K562 (cell line): ENCODE measurements around the gene SH2D5. TPM values are rescaled to one million over a fixed set of nuclear protein-coding genes. Genes with fewer than 3 reads are reported as not detected.

Experiments
- ARID2 ChIP-seq: fragments of 450-650 bp; IDR thresholded peaks from 2 replicates; pipeline ENCODE4 v1.6.1; 2017; ENCODE audit warnings: antibody characterized with exemption, mild to moderate bottlenecking
- CBFA2T2 ChIP-seq: fragments of 450-650 bp; conservative IDR thresholded peaks from 2 replicates; pipeline ENCODE4 v1.6.1; 2017; ENCODE audit warnings: mild to moderate bottlenecking
- CBX3 ChIP-seq, 2 experiments: IDR thresholded peaks; 1 replicate in 1 of 2; 2 replicates in 1 of 2; pipeline ENCODE4 v1.6.1; 2012; ENCODE audit warnings: inconsistent platforms in 2 of 2, low read length in 2 of 2, borderline replicate concordance in 1 of 2, control low read depth in 1 of 2
- GABPB1 ChIP-seq: sonication (generic); formaldehyde crosslinking; IDR thresholded peaks from 2 replicates; pipeline ENCODE4 v1.8.0; 2022; ENCODE audit warnings: mild to moderate bottlenecking, missing genetic modification reagents
- GTF2E2 ChIP-seq: fragments of 200-800 bp; sonication (Bioruptor generic); IDR thresholded peaks from 2 replicates; pipeline ENCODE4 v1.6.1; 2016; ENCODE audit warnings: missing genetic modification characterization, missing compliant biosample characterization
- MCM3 ChIP-seq: fragments of 450-650 bp; IDR thresholded peaks from 2 replicates; pipeline ENCODE4 v1.6.1; 2016
- MITF ChIP-seq: IDR thresholded peaks from 2 replicates; pipeline ENCODE4 v1.6.1; 2014; ENCODE audit warnings: antibody characterized with exemption
- NFIC ChIP-seq: fragments of 450-650 bp; IDR thresholded peaks from 2 replicates; pipeline ENCODE4 v1.6.1; 2017; ENCODE audit warnings: mild to moderate bottlenecking, inconsistent platforms
- POLR2G ChIP-seq: fragments of 200-400 bp; formaldehyde crosslinking; IDR thresholded peaks from 2 replicates; pipeline ENCODE4 v1.6.1; 2017; ENCODE audit warnings: low read depth, mild to moderate bottlenecking, antibody characterized with exemption, low read length, moderate library complexity
- SMARCE1 ChIP-seq: fragments of 450-650 bp; IDR thresholded peaks from 2 replicates; pipeline ENCODE4 v1.7.1; 2016; ENCODE audit warnings: mild to moderate bottlenecking
- SPI1 ChIP-seq: IDR thresholded peaks from 2 replicates; pipeline ENCODE4 v1.6.1; 2011; ENCODE audit warnings: low read depth, low read length, control low read depth, borderline replicate concordance
- TCF3 ChIP-seq: sonication (generic); formaldehyde crosslinking; IDR thresholded peaks from 2 replicates; pipeline ENCODE4 v1.4.0; 2020; ENCODE audit warnings: mild to moderate bottlenecking, missing genetic modification reagents
- TCF7L2 ChIP-seq: fragments of 150-350 bp; IDR thresholded peaks from 2 replicates; pipeline ENCODE4 v1.6.1; 2016; ENCODE audit warnings: low read depth, mild to moderate bottlenecking, low read length, moderate library complexity
- TEAD4 ChIP-seq, 2 experiments: sonication (generic) in 1 of 2; formaldehyde crosslinking in 1 of 2; IDR thresholded peaks; 2 replicates each; pipeline versions ENCODE4 v1.6.1 to v1.8.0; 2012 to 2022; ENCODE audit warnings: borderline replicate concordance in 1 of 2, inconsistent platforms in 1 of 2, low read length in 1 of 2, mild to moderate bottlenecking in 1 of 2, missing genetic modification reagents in 1 of 2
- ZNF354B ChIP-seq: fragments of 250-450 bp; sonication (Bioruptor Pico); IDR thresholded peaks from 2 replicates; pipeline ENCODE4 v1.4.0; 2020
- polyA plus RNA-seq, 8 experiments: library from polyadenylated mRNA; depleted of rRNA in 4 of 8; stranded (reverse) in 5 of 8; unstranded in 3 of 8; fragments of >200 nt; fragmentation: Nextera tagmentation in 2 of 8; fragmentation: Illumina TruSeq in 1 of 8; extraction: Ambion mirVana in 2 of 8; extraction: Trizol in 1 of 8; gene quantifications; 2 replicates each; pipeline versions ENCODE4 v1.2.1 to v1.2.3, GENCODE V29; 2011 to 2014; ENCODE audit warnings: inconsistent platforms in 1 of 8, missing spikeins in 1 of 8
- total RNA-seq, 7 experiments: library from RNA; depleted of rRNA in 6 of 7; stranded (reverse); fragments of >200 nt in 6 of 7; fragmentation: Illumina TruSeq in 2 of 7; extraction: Trizol in 2 of 7; gene quantifications; 2 replicates each; pipeline versions ENCODE4 v1.2.1 to v1.2.3, GENCODE V29; 2011 to 2021; ENCODE audit warnings: low replicate concordance in 1 of 7
- TF ChIP-seq, protein P1 (sequence below): fragments of 450-650 bp; IDR thresholded peaks from one replicate; pipeline ENCODE4 v1.6.1; 2018; ENCODE audit warnings: mild to moderate bottlenecking, moderate library complexity; ENCODE audit not compliant: partially characterized antibody
- TF ChIP-seq, protein P2 (sequence below): sonication (generic); formaldehyde crosslinking; IDR thresholded peaks from 2 replicates; pipeline ENCODE4 v1.9.0; 2022; ENCODE audit warnings: mild to moderate bottlenecking, missing genetic modification reagents
- TF ChIP-seq, protein P3 (sequence below): fragments of 200-800 bp; sonication (Bioruptor generic); IDR thresholded peaks from 2 replicates; pipeline ENCODE4 v1.6.1; 2017; ENCODE audit warnings: missing genetic modification characterization, missing compliant biosample characterization
- TF ChIP-seq, protein P4 (sequence below): fragments of 450-650 bp; conservative IDR thresholded peaks from 2 replicates; pipeline ENCODE4 v1.6.1; 2016; ENCODE audit warnings: missing genetic modification characterization, low read depth, mild to moderate bottlenecking, missing compliant biosample characterization, moderate library complexity
- TF ChIP-seq, protein P5 (sequence below): sonication (generic); formaldehyde crosslinking; IDR thresholded peaks from 2 replicates; pipeline ENCODE4 v1.8.0; 2022; ENCODE audit warnings: mild to moderate bottlenecking, missing genetic modification reagents

Gene SH2D5
- total and polyA plus RNA-seq, 9 of the 15 experiments (the other 6 are each of a cell fraction or from before 2014, with no cell fraction given) = 0.06 to 0.11 TPM; not detected in 7

DNA sequence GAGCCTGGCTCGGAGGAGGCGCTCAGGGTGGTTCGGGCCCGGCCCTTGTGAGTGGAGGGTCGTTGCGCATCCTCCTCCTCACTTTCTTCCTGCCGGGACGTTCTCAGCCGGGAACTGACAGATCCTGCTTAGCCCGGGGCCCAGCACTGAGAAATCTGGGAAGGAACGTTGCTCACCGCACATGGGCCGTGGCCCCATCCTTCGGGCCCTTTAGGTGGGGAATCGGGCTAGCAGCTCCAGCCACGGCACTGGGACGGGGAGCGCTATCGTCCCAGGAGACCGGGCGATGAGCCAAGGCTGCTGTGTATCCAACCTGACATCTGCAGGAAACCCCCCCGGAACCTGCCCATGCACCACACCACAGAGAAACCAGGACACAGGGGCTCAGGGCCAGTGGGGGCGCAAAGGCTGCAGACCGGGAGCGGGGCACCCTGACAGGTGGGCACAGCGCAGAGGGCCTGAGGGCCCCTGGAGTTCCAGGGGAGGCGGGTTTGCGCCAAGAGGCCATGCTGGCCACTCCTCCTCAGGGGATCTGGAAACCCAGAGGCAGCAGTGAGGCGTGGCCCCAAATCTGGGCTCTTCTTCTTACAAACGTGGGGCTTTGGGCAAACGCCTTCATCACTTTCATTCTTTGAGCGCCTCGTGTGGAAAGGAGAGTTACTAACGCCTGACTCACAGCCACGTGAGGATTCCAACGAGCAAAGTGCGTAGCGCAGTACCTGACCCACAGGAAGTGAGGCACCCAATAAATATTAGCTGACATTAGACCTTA is at the start of gene SH2D5 (continued):
- TF ChIP-seq, protein P1, sequence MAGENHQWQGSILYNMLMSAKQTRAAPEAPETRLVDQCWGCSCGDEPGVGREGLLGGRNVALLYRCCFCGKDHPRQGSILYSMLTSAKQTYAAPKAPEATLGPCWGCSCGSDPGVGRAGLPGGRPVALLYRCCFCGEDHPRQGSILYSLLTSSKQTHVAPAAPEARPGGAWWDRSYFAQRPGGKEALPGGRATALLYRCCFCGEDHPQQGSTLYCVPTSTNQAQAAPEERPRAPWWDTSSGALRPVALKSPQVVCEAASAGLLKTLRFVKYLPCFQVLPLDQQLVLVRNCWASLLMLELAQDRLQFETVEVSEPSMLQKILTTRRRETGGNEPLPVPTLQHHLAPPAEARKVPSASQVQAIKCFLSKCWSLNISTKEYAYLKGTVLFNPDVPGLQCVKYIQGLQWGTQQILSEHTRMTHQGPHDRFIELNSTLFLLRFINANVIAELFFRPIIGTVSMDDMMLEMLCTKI = no peak
- peak; percentile 72 for TF ChIP-seq NFIC
- no peak for TF ChIP-seq GTF2E2 (tag)
- TF ChIP-seq MCM3 = no peak
- peak; percentile 36; the same call in 1 of the 2 replicates for TF ChIP-seq SMARCE1
- TF ChIP-seq, protein P2, sequence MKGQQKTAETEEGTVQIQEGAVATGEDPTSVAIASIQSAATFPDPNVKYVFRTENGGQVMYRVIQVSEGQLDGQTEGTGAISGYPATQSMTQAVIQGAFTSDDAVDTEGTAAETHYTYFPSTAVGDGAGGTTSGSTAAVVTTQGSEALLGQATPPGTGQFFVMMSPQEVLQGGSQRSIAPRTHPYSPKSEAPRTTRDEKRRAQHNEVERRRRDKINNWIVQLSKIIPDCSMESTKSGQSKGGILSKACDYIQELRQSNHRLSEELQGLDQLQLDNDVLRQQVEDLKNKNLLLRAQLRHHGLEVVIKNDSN (CRISPR knock-in tag) = peak; percentile 88
- no peak for TF ChIP-seq TCF7L2
- TF ChIP-seq CBX3 (IDR thresholded peaks at IDR 0.05; ENCODE audit: borderline replicate concordance in 1 of 2, low read length in 2 of 2) = peak in 1 of 2 experiments; percentile 81; a peak in 1 of 3 replicates
- no peak for TF ChIP-seq ARID2
- TF ChIP-seq, protein P3, sequence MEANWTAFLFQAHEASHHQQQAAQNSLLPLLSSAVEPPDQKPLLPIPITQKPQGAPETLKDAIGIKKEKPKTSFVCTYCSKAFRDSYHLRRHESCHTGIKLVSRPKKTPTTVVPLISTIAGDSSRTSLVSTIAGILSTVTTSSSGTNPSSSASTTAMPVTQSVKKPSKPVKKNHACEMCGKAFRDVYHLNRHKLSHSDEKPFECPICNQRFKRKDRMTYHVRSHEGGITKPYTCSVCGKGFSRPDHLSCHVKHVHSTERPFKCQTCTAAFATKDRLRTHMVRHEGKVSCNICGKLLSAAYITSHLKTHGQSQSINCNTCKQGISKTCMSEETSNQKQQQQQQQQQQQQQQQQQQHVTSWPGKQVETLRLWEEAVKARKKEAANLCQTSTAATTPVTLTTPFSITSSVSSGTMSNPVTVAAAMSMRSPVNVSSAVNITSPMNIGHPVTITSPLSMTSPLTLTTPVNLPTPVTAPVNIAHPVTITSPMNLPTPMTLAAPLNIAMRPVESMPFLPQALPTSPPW = peak; percentile 38; the same call in 1 of the 2 replicates
- 0 out of 2 replicates have a peak, but pooled peaks have one; percentile 10 for TF ChIP-seq SPI1
- TF ChIP-seq GABPB1 = peak; percentile 69; the same call in 1 of the 2 replicates
- TF ChIP-seq POLR2G = peak; percentile 48; the same call in 1 of the 2 replicates
- peak; percentile 25; the same call in 1 of the 2 replicates for TF ChIP-seq CBFA2T2
- TF ChIP-seq MITF = peak; percentile 98
- TF ChIP-seq TEAD4 (IDR thresholded peaks at IDR 0.05; ENCODE audit: low read length) = peak; percentile 39; the same call in 1 of the 2 replicates
- TF ChIP-seq TEAD4 (CRISPR knock-in tag; IDR thresholded peaks at IDR 0.05; ENCODE audit: borderline replicate concordance) = no peak
- TF ChIP-seq TCF3 (CRISPR knock-in tag) = 0 out of 2 replicates have a peak, but pooled peaks have one; percentile 11
- no peak for TF ChIP-seq ZNF354B (CRISPR knock-in tag)
- TF ChIP-seq, protein P4, sequence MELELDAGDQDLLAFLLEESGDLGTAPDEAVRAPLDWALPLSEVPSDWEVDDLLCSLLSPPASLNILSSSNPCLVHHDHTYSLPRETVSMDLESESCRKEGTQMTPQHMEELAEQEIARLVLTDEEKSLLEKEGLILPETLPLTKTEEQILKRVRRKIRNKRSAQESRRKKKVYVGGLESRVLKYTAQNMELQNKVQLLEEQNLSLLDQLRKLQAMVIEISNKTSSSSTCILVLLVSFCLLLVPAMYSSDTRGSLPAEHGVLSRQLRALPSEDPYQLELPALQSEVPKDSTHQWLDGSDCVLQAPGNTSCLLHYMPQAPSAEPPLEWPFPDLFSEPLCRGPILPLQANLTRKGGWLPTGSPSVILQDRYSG (tag) = no peak
- TF ChIP-seq, protein P5, sequence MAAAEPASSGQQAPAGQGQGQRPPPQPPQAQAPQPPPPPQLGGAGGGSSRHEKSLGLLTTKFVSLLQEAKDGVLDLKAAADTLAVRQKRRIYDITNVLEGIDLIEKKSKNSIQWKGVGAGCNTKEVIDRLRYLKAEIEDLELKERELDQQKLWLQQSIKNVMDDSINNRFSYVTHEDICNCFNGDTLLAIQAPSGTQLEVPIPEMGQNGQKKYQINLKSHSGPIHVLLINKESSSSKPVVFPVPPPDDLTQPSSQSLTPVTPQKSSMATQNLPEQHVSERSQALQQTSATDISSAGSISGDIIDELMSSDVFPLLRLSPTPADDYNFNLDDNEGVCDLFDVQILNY = no peak
